A172 (cell line): ENCODE data around the gene ACAP1. TPM values are rescaled to one million over a fixed set of nuclear protein-coding genes. Genes with fewer than 3 reads are reported as not detected.

Experiments used
- DNase-seq: peaks from one replicate; pipeline ENCODE4 v3.0.0-alpha.2; 2015; ENCODE audit warnings: low spot score
- total RNA-seq: library from RNA; depleted of rRNA; stranded (reverse); fragments of >200 nt; shearing (Covaris generic); gene quantifications from 2 replicates; pipeline ENCODE4 v1.2.3, GENCODE V29; 2014

ACAP1 gene
- total RNA-seq, 1 experiment from 2014 or later: 0.90 TPM

GRCh38 chr17:7309628-7310027 is 26.7 kb upstream of the ACAP1 start:
- DNase-seq: no peak

- no peak for DNase-seq
Measured at GRCh38 chr17:7311110-7311705, 25.1 kb upstream of the ACAP1 start.

DNA sequence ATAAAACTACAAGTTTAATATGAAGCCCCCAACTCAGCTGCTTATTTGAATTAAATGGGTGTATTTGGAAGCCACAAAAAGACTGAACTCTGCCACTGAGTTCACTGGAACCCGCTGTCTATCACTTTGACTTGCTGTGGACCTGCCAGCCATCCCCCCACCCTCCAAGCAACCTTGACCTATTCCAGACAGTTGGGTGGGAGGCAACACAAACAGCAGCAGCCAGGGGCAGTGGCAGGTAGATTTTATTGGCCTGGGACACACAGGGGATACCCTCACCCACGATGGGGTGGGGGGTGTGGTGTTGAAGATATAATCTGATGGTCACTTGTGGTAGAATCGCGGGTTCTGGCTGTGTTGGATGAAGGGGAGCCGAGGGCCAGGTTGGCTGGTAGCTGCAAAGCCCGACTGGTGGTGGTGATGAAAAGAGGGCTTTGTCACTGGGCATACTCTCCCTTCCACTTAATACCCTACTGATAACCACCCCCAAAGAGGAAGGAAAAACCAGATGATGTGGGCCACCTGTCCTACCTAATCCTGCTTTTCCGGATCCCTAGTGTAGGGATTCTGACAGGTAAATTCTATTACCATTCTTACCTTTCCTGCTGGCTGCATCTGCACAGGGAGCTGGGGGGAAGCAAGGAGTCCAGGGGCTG is 23.8 kb upstream of the ACAP1 start:
- no peak for DNase-seq

DNA sequence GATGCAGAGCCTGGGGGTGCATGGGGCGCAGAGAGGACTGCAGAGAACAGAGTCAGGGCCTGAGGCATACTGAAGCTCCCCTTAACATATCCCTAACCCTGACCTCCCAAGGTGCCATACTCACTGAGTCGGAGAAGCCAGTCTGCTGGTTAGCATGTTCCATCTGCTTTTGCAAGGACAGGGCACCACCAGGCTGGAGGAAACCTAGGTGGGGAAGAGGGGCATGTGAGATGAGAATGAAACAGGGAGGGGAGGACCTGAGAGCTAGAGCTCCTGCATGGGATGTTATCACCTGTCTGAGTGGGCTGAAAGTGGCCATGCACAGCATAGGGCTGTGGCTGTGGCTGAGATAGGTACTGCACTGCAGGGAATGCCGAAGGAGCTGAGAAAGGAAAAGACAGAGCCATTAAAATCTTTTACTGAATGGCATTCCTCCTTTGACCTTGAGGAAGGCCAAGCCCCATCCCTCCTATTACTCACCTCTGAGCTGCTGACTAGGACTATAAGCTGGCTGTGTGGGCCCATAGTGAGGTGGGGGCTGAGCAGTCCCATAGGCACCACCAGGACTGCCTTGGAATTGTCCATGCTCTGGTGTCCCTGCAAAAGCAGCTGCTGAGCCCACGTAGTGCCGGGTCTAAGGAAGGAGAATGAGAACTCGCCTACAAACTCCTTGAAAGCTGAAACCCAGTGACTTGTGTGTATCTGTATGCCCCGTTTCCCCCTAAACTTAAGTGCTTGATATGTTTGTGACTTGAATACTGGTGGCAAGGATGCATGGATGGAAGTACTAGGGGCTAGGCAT is 23.0 kb upstream of the ACAP1 start:
- peak; percentile 14 for DNase-seq

DNA sequence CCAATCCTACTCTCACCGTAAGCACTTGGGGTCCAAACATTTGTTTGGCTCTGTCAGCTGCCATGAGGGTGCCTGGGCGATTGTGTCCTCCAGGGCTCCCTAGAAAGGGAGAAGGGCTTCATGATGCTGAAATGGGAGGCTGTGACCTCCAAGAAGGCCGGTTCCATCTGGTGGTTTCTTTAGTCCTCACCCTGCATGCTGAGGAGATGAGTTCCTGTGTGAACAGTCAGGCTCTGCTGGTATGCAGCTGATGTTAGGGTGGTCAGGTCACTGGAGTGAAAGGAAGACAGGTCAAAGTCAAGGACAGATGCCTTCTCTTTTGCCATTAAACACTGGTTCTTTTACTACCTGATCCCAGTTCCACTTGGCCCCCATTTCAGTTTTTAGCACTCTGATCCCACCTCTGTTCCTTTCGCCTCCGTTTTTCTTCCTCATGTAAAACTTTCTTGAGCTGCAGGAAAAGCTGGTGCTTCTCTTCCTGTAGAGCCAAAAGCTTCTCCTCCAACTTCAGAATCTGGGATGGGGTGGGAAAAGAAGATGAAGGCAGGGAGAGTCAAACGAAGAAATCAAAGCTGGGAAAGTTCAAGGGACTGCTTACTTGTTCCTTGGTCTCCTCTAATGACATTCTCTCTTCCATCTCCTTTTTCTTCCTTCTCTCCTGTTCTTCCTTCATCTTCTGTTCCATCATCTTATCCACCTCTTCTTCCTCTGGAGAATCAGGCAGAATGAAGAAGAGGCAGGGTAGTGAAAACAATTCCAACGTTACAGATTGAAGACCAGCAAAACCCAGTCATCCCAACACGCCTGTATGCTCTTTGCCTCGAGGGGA is 22.2 kb upstream of the ACAP1 start:
- DNase-seq: peak; percentile 26

- DNase-seq: peak; percentile 60
Measured at GRCh38 chr17:7314719-7315569, 21.4 kb upstream of the ACAP1 start, which contains the start of gene GPS2. TSS of gene GPS2 (minus strand) at chr17:7315360. CDS start at chr17:7315052, 308 bp downstream.

GRCh38 chr17:7315570-7316235 is 20.6 kb upstream of the ACAP1 start:
- DNase-seq: no peak

- no peak for DNase-seq
Measured at GRCh38 chr17:7317161-7317803, 19.0 kb upstream of the ACAP1 start.

GRCh38 chr17:7318121-7318860 is 18.0 kb upstream of the ACAP1 start:
- no peak for DNase-seq

- no peak for DNase-seq
Measured at GRCh38 chr17:7321466-7321865, 14.9 kb upstream of the ACAP1 start.

GRCh38 chr17:7322520-7323194 is 13.7 kb upstream of the ACAP1 start:
- DNase-seq: no peak

GRCh38 chr17:7323731-7324437 is 12.4 kb upstream of the ACAP1 start:
- DNase-seq: no peak

- no peak for DNase-seq
Measured at GRCh38 chr17:7324438-7324779, 11.9 kb upstream of the ACAP1 start.

DNA sequence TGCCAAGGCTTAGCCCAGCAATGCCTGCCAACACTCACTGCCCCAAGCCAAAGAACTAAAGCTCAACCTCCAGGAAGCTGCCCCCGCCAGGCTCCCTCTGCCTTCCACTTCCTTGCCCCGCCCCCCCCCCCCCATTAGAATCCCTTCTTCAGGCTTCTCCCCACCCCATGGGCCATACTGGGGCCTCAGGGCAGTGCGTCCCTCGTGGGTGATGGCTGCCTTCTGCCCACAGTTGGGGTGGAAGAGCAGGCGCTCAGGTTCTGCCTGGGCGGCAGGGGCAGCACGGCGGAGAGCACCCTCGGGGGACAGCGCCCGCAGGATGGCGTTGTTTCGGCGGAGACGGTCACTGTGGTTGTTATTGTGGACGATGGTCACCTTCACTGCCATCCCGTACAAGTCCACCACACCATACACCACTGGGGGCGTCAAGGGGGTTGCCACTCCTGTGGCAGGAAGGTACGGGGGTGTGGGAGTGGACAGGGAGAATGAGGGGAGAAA is 11.2 kb upstream of the ACAP1 start:
- no peak for DNase-seq

DNA sequence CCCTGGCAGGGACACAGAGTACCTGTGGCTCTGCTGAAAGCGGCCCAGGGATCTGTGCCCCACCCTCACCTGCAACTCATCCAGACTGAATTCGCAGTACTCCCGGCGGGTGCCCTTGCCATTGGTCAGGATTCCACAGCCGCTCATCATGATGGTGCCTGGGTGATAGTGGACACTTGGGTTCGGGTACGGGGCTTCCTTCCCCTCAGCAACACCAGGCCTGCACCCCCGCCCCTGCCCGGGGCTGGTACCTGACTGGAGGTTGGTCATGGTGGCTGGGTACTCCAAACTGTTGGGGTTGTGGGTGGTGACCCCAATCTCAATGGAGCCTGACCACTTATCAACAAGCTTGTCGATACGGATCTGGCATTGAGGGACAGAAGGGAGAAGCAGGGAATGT is 10.1 kb upstream of the ACAP1 start:
- DNase-seq: no peak

DNA sequence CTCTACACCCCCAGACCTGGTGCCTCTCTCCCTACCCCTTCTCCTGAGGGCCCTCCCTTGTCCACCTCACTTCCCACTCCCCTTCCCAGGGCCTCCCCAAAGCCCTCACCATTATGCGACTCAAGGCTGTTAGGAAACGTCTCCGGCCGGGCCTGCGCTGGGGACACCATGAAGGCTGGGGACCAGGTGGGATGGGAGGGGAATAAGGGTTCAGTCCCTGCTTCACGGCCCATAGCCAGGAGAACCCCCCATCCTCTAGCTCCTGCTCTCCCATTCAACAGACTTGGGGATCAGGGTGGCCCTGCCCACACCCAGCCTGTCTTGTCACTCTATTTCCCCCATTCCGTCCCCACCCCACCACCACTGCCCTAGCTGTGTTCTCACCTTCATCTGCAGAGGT is 9.3 kb upstream of the ACAP1 start:
- DNase-seq: no peak

- no peak for DNase-seq
Measured at GRCh38 chr17:7327501-7327900, 8.8 kb upstream of the ACAP1 start.

GRCh38 chr17:7328009-7328408 is 8.3 kb upstream of the ACAP1 start:
- DNase-seq: no peak
